Caco-2 (cell line): ENCODE data around the gene BYSL. TPM values are rescaled to one million over a fixed set of nuclear protein-coding genes. Genes with fewer than 3 reads are reported as not detected.

Source experiments
- BruUV-seq: library from RNA; stranded (reverse); fragments of 400-500 nt; replicated peaks from 2 replicates; lab custom pipeline; 2021; lab: Mats Ljungman, UMichigan
- CTCF ChIA-PET: fragments of 300-600 bp; sonication (Branson Sonifier 250); formaldehyde crosslinking; loops from one replicate; lab custom pipeline; 2022; ENCODE audit warnings: antibody characterized with exemption; lab: Charles Lee
- POLR2A ChIA-PET: fragments of 300-600 bp; sonication (Branson Sonifier 250); formaldehyde crosslinking; loops from one replicate; lab custom pipeline; 2022; ENCODE audit warnings: antibody characterized with exemption; lab: Charles Lee
- DNase-seq, 2 experiments: peaks; one replicate each; pipeline versions ENCODE4 v3.0.0 to v3.0.0-alpha.2; 2020 to 2022
- H3K27me3 ChIP-seq: replicated peaks from 2 replicates; pipeline ENCODE4 v1.6.0; 2011; ENCODE audit warnings: low read length; ENCODE audit not compliant: control insufficient read depth, insufficient read depth
- H3K36me3 ChIP-seq: 2 replicates; pipeline ENCODE4 v1.5.1; 2011; ENCODE audit warnings: low read length; ENCODE audit not compliant: control insufficient read depth, insufficient read depth
- H3K4me1 ChIP-seq: fragments of 250-450 bp; sonication (Bioruptor Pico); 2 replicates; pipeline ENCODE4 v1.5.1; 2020; ENCODE audit warnings: mild to moderate bottlenecking
- H3K4me3 ChIP-seq: 2 replicates; pipeline ENCODE4 v1.5.1; 2011; ENCODE audit warnings: low read depth, mild to moderate bottlenecking, control low read depth, low read length
- H3K9me3 ChIP-seq: fragments of 250-450 bp; sonication (Bioruptor Pico); 2 replicates; pipeline ENCODE4 v1.5.1; 2020; ENCODE audit warnings: mild to moderate bottlenecking, moderate library complexity
- H3K27ac Mint-ChIP-seq: one replicate; pipeline ENCODE4 v1.8.0; 2022; ENCODE audit warnings: mixed read lengths; ENCODE audit not compliant: unreplicated experiment
- H3K27me3 Mint-ChIP-seq: one replicate; pipeline ENCODE4 v1.8.0; 2022; ENCODE audit warnings: mixed read lengths; ENCODE audit not compliant: insufficient read depth, unreplicated experiment
- H3K36me3 Mint-ChIP-seq: one replicate; pipeline ENCODE4 v1.8.0; 2022; ENCODE audit warnings: mild to moderate bottlenecking, mixed read lengths; ENCODE audit not compliant: insufficient read depth, unreplicated experiment
- H3K4me1 Mint-ChIP-seq: one replicate; pipeline ENCODE4 v1.8.0; 2022; ENCODE audit warnings: low read depth, mixed read lengths; ENCODE audit not compliant: unreplicated experiment
- H3K4me3 Mint-ChIP-seq: one replicate; pipeline ENCODE4 v1.8.0; 2022; ENCODE audit warnings: mild to moderate bottlenecking, moderate library complexity, mixed read lengths; ENCODE audit not compliant: unreplicated experiment
- H3K9me3 Mint-ChIP-seq: one replicate; pipeline ENCODE4 v1.8.0; 2022; ENCODE audit warnings: mixed read lengths; ENCODE audit not compliant: unreplicated experiment
- intact Hi-C: fragments of 100-400 bp; cut with micrococcal nuclease; formaldehyde crosslinking; loops from one replicate; pipeline ENCODE4 v1.10.0; 2022; ENCODE audit not compliant: unreplicated experiment
- total RNA-seq: library from RNA; stranded (reverse); gene quantifications from 2 replicates; pipeline ENCODE4 v1.2.3, GENCODE V29; 2022
- TF ChIP-seq, protein P1 (sequence below), 2 experiments: fragments of 200-600 bp in 1 of 2; IDR thresholded peaks; 1 replicate in 1 of 2; 2 replicates in 1 of 2; pipeline versions ENCODE4 v1.5.1 to v1.8.0; 2011 to 2022; ENCODE audit warnings: antibody characterized with exemption in 1 of 2, control low read depth in 1 of 2, inconsistent platforms in 1 of 2, low read depth in 1 of 2, low read length in 1 of 2, mild to moderate bottlenecking in 1 of 2, moderate library complexity in 1 of 2; ENCODE audit not compliant: insufficient read depth in 1 of 2, severe bottlenecking in 1 of 2, unreplicated experiment in 1 of 2

The BYSL gene
- total RNA-seq, 1 experiment from 2014 or later: 45.9 TPM

DNA sequence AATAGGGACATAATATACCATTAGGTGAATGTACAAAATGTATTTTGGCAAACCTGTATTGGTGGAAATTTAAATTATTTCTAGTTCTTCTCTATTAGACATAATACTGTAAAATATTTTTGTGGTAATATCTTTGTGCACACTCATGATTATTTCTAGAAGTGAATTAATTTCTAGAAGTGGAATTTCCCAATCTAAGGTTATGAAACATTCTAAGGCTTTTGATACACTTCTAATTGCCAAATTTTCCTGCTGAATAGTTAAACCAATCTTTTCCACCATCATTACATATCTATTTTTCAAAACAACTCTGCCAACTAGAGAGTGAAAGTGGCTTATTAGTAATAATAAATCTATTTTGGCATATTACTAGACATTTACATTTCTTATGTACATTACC is 22.2 kb downstream of the BYSL start:
- no peak for DNase-seq
- Histone ChIP-seq H3K27me3 (no peaks in the 10 kb centered on the region), H3K4me3 (no peak overlapping the region), H3K9me3 (no peaks in the 10 kb centered on the region), H3K36me3 (no peaks in the 10 kb centered on the region), H3K4me1 (peaks cover 17% of the 10 kb centered on the region)
- Mint-ChIP-seq H3K4me3 (no peak overlapping the region), H3K27ac (no peak overlapping the region), H3K4me1 (peaks cover 17% of the 10 kb centered on the region), H3K27me3 (no peaks in the 10 kb centered on the region), H3K9me3 (no peaks in the 10 kb centered on the region), H3K36me3 (peaks cover 11% of the 10 kb centered on the region)
- intact Hi-C loops: no loop called here
- ChIA-PET POLR2A (no interaction called here), CTCF (no interaction called here)
- TF ChIP-seq, protein P1, sequence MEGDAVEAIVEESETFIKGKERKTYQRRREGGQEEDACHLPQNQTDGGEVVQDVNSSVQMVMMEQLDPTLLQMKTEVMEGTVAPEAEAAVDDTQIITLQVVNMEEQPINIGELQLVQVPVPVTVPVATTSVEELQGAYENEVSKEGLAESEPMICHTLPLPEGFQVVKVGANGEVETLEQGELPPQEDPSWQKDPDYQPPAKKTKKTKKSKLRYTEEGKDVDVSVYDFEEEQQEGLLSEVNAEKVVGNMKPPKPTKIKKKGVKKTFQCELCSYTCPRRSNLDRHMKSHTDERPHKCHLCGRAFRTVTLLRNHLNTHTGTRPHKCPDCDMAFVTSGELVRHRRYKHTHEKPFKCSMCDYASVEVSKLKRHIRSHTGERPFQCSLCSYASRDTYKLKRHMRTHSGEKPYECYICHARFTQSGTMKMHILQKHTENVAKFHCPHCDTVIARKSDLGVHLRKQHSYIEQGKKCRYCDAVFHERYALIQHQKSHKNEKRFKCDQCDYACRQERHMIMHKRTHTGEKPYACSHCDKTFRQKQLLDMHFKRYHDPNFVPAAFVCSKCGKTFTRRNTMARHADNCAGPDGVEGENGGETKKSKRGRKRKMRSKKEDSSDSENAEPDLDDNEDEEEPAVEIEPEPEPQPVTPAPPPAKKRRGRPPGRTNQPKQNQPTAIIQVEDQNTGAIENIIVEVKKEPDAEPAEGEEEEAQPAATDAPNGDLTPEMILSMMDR (IDR thresholded peaks at IDR 0.05; ENCODE audit: insufficient read depth in 1 of 2, low read depth in 1 of 2, low read length in 1 of 2, severe bottlenecking in 1 of 2, unreplicated experiment in 1 of 2): no peak
- no TSS peak for BruUV-seq

DNA sequence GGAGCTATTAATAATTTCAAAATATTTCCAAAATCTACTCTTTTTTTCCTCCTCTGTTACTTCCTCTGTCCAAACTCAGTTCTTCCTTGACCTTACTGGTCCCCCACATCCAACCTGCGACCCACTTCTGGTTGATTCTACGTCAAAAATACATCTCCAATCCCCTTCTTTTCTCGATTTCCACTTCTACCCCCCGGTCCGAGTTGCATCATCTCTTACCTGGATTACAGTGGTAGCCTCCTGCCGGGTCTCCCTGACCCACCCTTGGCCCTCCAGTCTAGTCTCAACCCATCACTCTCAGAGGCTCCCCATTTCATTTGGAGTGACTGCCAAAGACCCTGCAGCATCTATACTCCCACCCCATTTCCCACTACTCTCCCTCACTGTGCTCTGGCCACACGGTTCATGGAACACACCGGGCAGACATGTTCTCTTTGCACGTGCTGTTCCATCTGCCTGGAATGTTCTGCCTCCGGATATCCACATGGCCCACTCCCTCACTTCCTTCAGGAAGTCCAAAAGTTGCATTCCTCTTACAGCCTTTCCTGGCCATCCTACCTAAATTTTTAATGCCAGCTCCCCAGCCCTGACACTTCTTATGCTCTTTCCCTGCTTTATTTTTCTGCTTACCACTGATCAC is 26.4 kb downstream of the BYSL start:
- H3K27ac Mint-ChIP-seq: no peak overlapping the region
- Histone ChIP-seq H3K4me1 (no peaks in the 10 kb centered on the region), H3K4me3 (no peak overlapping the region), H3K27me3 (no peaks in the 10 kb centered on the region), H3K9me3 (no peaks in the 10 kb centered on the region), H3K36me3 (no peaks in the 10 kb centered on the region)
- no peaks in the 10 kb centered on the region for H3K4me1 Mint-ChIP-seq
- no peaks in the 10 kb centered on the region for H3K36me3 Mint-ChIP-seq
- no peaks in the 10 kb centered on the region for H3K27me3 Mint-ChIP-seq
- no peak overlapping the region for H3K4me3 Mint-ChIP-seq
- CTCF ChIA-PET: no interaction called here
- TF ChIP-seq, protein P1 (IDR thresholded peaks at IDR 0.05; ENCODE audit: insufficient read depth in 1 of 2, low read depth in 1 of 2, low read length in 1 of 2, severe bottlenecking in 1 of 2, unreplicated experiment in 1 of 2): no peak
- BruUV-seq: no TSS peak
- intact Hi-C loops: no loop called here
- POLR2A ChIA-PET: no interaction called here
- H3K9me3 Mint-ChIP-seq: no peaks in the 10 kb centered on the region
- DNase-seq: no peak

DNA sequence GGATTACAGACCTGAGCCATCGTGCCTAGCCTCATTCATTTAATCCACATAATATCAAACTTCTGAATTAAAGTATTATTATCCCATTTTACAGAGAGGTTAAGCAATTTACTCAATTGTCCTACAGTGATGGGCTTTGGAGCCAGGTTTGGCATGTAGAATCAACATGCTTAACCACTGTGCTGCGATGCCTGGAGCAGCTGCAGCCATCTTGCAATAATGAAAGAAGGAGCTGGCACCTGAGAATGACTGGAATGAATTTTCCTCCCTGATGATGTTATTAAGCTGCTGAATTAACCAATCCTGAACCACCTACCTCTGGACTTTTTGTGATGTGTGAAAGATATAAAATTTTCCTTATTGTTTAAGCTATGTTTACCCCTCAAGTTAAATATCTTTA is 33.4 kb downstream of the BYSL start:
- Mint-ChIP-seq H3K9me3 (no peaks in the 10 kb centered on the region), H3K4me1 (no peaks in the 10 kb centered on the region), H3K27me3 (no peaks in the 10 kb centered on the region), H3K27ac (no peak overlapping the region), H3K4me3 (no peak overlapping the region), H3K36me3 (no peaks in the 10 kb centered on the region)
- H3K4me1 ChIP-seq: no peaks in the 10 kb centered on the region
- no peaks in the 10 kb centered on the region for H3K9me3 ChIP-seq
- intact Hi-C loops: no loop called here
- DNase-seq: no peak
- H3K27me3 ChIP-seq: no peaks in the 10 kb centered on the region
- no peaks in the 10 kb centered on the region for H3K36me3 ChIP-seq
- ChIA-PET POLR2A (no interaction called here), CTCF (no interaction called here)
- no peak overlapping the region for H3K4me3 ChIP-seq
- BruUV-seq: no TSS peak
- TF ChIP-seq, protein P1 (IDR thresholded peaks at IDR 0.05; ENCODE audit: insufficient read depth in 1 of 2, low read depth in 1 of 2, low read length in 1 of 2, severe bottlenecking in 1 of 2, unreplicated experiment in 1 of 2): no peak
